ENCODE measurements around the gene INVS.

Gene INVS

DNA sequence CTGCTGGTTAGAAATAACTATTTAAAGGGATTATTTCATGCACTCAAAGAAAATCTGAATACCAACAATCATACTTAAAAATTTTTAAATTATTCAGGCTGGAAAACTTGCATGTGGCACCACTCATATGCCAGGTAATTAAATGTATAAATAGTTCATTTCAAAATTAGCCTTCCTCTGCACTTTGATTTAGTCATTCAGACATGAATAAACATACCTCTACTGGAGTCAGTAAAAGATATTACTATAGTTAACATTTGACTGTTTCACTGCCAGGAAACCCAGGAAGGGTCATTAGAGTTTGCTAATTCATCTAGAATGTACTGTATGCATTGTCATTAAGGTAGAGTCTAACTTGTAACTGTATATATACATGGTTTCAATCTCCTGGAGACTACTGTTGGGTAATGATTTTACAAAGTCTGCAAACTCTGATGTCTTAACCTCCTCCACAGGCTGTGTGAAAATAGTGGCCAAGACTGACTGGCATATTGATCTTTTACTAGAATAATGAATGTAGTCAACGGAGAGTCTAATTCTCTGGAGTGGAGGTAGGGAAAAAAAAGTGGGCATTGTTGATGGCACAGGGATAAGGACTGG, 210.0 kb downstream of the INVS start:
- H3K9me2 ChIP-seq (replicated peaks; ENCODE audit: control insufficient read depth, low read length), result no peaks in the 10 kb centered on the region
- H3K4me2 ChIP-seq (ENCODE audit: low read length), result no peak overlapping the region
- TF ChIP-seq, protein P1, sequence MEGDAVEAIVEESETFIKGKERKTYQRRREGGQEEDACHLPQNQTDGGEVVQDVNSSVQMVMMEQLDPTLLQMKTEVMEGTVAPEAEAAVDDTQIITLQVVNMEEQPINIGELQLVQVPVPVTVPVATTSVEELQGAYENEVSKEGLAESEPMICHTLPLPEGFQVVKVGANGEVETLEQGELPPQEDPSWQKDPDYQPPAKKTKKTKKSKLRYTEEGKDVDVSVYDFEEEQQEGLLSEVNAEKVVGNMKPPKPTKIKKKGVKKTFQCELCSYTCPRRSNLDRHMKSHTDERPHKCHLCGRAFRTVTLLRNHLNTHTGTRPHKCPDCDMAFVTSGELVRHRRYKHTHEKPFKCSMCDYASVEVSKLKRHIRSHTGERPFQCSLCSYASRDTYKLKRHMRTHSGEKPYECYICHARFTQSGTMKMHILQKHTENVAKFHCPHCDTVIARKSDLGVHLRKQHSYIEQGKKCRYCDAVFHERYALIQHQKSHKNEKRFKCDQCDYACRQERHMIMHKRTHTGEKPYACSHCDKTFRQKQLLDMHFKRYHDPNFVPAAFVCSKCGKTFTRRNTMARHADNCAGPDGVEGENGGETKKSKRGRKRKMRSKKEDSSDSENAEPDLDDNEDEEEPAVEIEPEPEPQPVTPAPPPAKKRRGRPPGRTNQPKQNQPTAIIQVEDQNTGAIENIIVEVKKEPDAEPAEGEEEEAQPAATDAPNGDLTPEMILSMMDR (IDR thresholded peaks at IDR 0.05; ENCODE audit: low read depth, low read length, poor library complexity, severe bottlenecking), result no peak
- TF ChIP-seq EZH2phosphoT487 (IDR thresholded peaks at IDR 0.05; ENCODE audit: borderline replicate concordance, low read length), result no peak
- H3K4me1 ChIP-seq (ENCODE audit: control insufficient read depth, low read length), result no peaks in the 10 kb centered on the region
- H3K9me3 ChIP-seq (ENCODE audit: control insufficient read depth, insufficient read depth, low read length), result no peaks in the 10 kb centered on the region
- peaks cover 56% of the 10 kb centered on the region for H3K79me2 ChIP-seq (ENCODE audit: control insufficient read depth, low read length)
- H3K27ac ChIP-seq (ENCODE audit: low read depth, low read length), result no peak overlapping the region
- no peaks in the 10 kb centered on the region for H3F3A ChIP-seq (ENCODE audit: control insufficient read depth, insufficient read depth)
- no peaks in the 10 kb centered on the region for H4K20me1 ChIP-seq (ENCODE audit: control insufficient read depth, insufficient read depth, low read depth, low read length)
- peaks cover 89% of the 10 kb centered on the region for H3K36me3 ChIP-seq (ENCODE audit: control insufficient read depth, low read length)
- no peaks in the 10 kb centered on the region for H3K27me3 ChIP-seq (ENCODE audit: control insufficient read depth, low read length)
- no peak overlapping the region for H3K4me3 ChIP-seq (ENCODE audit: low read length)

DNA sequence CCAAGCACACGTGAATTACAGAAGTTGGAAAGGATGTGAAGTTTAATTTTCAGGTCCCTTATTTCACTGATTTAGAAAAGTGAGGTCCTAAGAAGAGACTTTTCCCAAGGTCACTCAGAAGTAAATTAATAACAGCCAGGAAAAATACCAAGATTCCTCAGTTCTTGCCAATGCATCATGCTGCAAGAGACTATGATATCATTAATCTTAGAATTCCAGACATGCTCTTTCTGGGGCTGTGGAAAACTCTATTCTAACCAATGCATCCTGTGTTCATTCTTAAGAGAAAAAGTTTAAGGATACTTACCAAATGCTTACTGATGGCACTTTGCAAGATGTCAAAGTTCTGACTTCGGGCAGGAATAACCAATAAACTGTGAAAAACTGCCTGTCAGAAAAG, 210.9 kb downstream of the INVS start:
- Histone ChIP-seq H3K9me3 (ENCODE audit: control insufficient read depth, insufficient read depth, low read length) (no peaks in the 10 kb centered on the region), H3K4me1 (ENCODE audit: control insufficient read depth, low read length) (no peaks in the 10 kb centered on the region), H3K4me2 (ENCODE audit: low read length) (no peak overlapping the region), H3K27ac (ENCODE audit: low read depth, low read length) (no peak overlapping the region), H3K4me3 (ENCODE audit: low read length) (no peak overlapping the region), H3K9me2 (replicated peaks; ENCODE audit: control insufficient read depth, low read length) (no peaks in the 10 kb centered on the region), H3F3A (ENCODE audit: control insufficient read depth, insufficient read depth) (no peaks in the 10 kb centered on the region), H3K79me2 (ENCODE audit: control insufficient read depth, low read length) (peaks cover 60% of the 10 kb centered on the region), H3K27me3 (ENCODE audit: control insufficient read depth, low read length) (no peaks in the 10 kb centered on the region), H4K20me1 (ENCODE audit: control insufficient read depth, insufficient read depth, low read depth, low read length) (no peaks in the 10 kb centered on the region), H3K36me3 (ENCODE audit: control insufficient read depth, low read length) (peaks cover 92% of the 10 kb centered on the region)
- TF ChIP-seq EZH2phosphoT487 (IDR thresholded peaks at IDR 0.05; ENCODE audit: borderline replicate concordance, low read length), result no peak
- TF ChIP-seq, protein P1 (IDR thresholded peaks at IDR 0.05; ENCODE audit: low read depth, low read length, poor library complexity, severe bottlenecking), result no peak

DNA sequence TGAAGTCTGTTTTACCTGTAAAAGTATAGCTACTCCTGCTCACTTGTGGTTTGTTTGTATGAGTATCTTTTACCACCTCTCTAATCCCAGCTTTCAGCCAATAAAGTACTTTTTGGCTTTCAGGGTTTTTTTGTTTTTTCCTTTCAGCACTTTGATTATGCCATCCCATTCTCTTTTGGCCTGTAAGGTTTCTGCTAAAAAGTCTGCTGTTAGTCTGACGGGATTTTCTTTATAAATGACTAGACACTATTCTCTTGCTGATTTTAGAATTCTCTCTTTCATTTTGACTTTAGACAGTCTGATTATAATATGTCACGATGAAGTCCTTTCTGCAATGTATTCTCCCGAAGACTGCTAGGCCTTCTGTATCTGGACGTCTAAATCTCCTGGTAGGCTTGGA, 216.5 kb downstream of the INVS start:
- Histone ChIP-seq H3K4me3 (ENCODE audit: low read length) (no peak overlapping the region), H3F3A (ENCODE audit: control insufficient read depth, insufficient read depth) (no peaks in the 10 kb centered on the region), H3K4me1 (ENCODE audit: control insufficient read depth, low read length) (no peaks in the 10 kb centered on the region), H3K9me3 (ENCODE audit: control insufficient read depth, insufficient read depth, low read length) (no peaks in the 10 kb centered on the region), H4K20me1 (ENCODE audit: control insufficient read depth, insufficient read depth, low read depth, low read length) (no peaks in the 10 kb centered on the region), H3K36me3 (ENCODE audit: control insufficient read depth, low read length) (peaks cover 88% of the 10 kb centered on the region), H3K79me2 (ENCODE audit: control insufficient read depth, low read length) (peaks cover 71% of the 10 kb centered on the region), H3K27ac (ENCODE audit: low read depth, low read length) (no peak overlapping the region), H3K27me3 (ENCODE audit: control insufficient read depth, low read length) (no peaks in the 10 kb centered on the region), H3K9me2 (replicated peaks; ENCODE audit: control insufficient read depth, low read length) (no peaks in the 10 kb centered on the region), H3K4me2 (ENCODE audit: low read length) (no peak overlapping the region)
- no peak for TF ChIP-seq EZH2phosphoT487 (IDR thresholded peaks at IDR 0.05; ENCODE audit: borderline replicate concordance, low read length)
- TF ChIP-seq, protein P1 (IDR thresholded peaks at IDR 0.05; ENCODE audit: low read depth, low read length, poor library complexity, severe bottlenecking), result no peak
